ENCODE measurements around the gene SCAF1.

The SCAF1 gene

GRCh38 chr19:49677901-49678674 lies 36.1 kb downstream of the SCAF1 start:
- TF ChIP-seq CTCF (IDR thresholded peaks at IDR 0.05; ENCODE audit: insufficient read depth, low read length) = peak; percentile 22
- TF ChIP-seq POLR2AphosphoS5 (IDR thresholded peaks at IDR 0.05; ENCODE audit: low read depth) = no peak
- Histone ChIP-seq H3K4me3 (replicated peaks; ENCODE audit: insufficient read depth, low read length) (peak overlapping the region; percentile 96), H3K27me3 (ENCODE audit: insufficient read depth, poor library complexity, severe bottlenecking) (no peaks in the 10 kb centered on the region), H3K27ac (replicated peaks) (peak overlapping the region; percentile 98)
- DNase-seq (ENCODE audit: low read depth in 1 of 2, low spot score in 1 of 2) = peak in 1 of 2 experiments; percentile 78

GRCh38 chr19:49678985-49679770 lies 37.2 kb downstream of the SCAF1 start:
- DNase-seq (ENCODE audit: low read depth in 1 of 2, low spot score in 1 of 2) = no peak
- Histone ChIP-seq H3K4me3 (replicated peaks; ENCODE audit: insufficient read depth, low read length) (peak overlapping the region; percentile 25; the same call in 1 of the 2 replicates), H3K27ac (replicated peaks) (no peak overlapping the region), H3K27me3 (ENCODE audit: insufficient read depth, poor library complexity, severe bottlenecking) (no peaks in the 10 kb centered on the region)
- no peak for TF ChIP-seq POLR2AphosphoS5 (IDR thresholded peaks at IDR 0.05; ENCODE audit: low read depth)

- no peaks in the 10 kb centered on the region for H3K27me3 ChIP-seq (ENCODE audit: insufficient read depth, poor library complexity, severe bottlenecking)
- H3K4me3 ChIP-seq (replicated peaks; ENCODE audit: insufficient read depth, low read length) = no peak overlapping the region
- no peak for DNase-seq (ENCODE audit: low read depth in 1 of 2, low spot score in 1 of 2)
- H3K27ac ChIP-seq (replicated peaks) = no peak overlapping the region
- TF ChIP-seq REST (IDR thresholded peaks at IDR 0.05; ENCODE audit: insufficient replicate concordance, low read depth) (no peak), GABPA (IDR thresholded peaks at IDR 0.05; ENCODE audit: low read depth) (no peak), POLR2AphosphoS5 (IDR thresholded peaks at IDR 0.05; ENCODE audit: low read depth) (no peak), SPI1 (IDR thresholded peaks at IDR 0.05; ENCODE audit: borderline replicate concordance, low read depth) (no peak), CTCF (IDR thresholded peaks at IDR 0.05; ENCODE audit: insufficient read depth, low read length) (no peak)
Measured at GRCh38 chr19:49679771-49680413, 37.9 kb downstream of the SCAF1 start.

- no peak overlapping the region for H3K4me3 ChIP-seq (replicated peaks; ENCODE audit: insufficient read depth, low read length)
- H3K27me3 ChIP-seq (ENCODE audit: insufficient read depth, poor library complexity, severe bottlenecking) = no peaks in the 10 kb centered on the region
- TF ChIP-seq REST (IDR thresholded peaks at IDR 0.05; ENCODE audit: insufficient replicate concordance, low read depth) (no peak), CTCF (IDR thresholded peaks at IDR 0.05; ENCODE audit: insufficient read depth, low read length) (peak; percentile 98), GABPA (IDR thresholded peaks at IDR 0.05; ENCODE audit: low read depth) (no peak), SPI1 (IDR thresholded peaks at IDR 0.05; ENCODE audit: borderline replicate concordance, low read depth) (no peak), POLR2AphosphoS5 (IDR thresholded peaks at IDR 0.05; ENCODE audit: low read depth) (no peak)
- peak in 1 of 2 experiments; percentile 89 for DNase-seq (ENCODE audit: low read depth in 1 of 2, low spot score in 1 of 2)
- H3K27ac ChIP-seq (replicated peaks) = peak overlapping the region; percentile 28; the same call in 1 of the 2 replicates
Measured at GRCh38 chr19:49680421-49681351, 38.7 kb downstream of the SCAF1 start.
